GM18909 (cell line): ENCODE data around the gene RPL35.
"Not testable (repeated sequence)": the region's sequence is repeated elsewhere in the genome, so short reads cannot be mapped to it uniquely, and the experiment has no call there.

Source experiments
- ATAC-seq: cut with Tn5 transposase; IDR thresholded peaks from one replicate; pipeline ENCODE4 v1.9.1; 2021; ENCODE audit warnings: mild to moderate bottlenecking; ENCODE audit not compliant: unreplicated experiment, poor library complexity

RPL35 gene

DNA sequence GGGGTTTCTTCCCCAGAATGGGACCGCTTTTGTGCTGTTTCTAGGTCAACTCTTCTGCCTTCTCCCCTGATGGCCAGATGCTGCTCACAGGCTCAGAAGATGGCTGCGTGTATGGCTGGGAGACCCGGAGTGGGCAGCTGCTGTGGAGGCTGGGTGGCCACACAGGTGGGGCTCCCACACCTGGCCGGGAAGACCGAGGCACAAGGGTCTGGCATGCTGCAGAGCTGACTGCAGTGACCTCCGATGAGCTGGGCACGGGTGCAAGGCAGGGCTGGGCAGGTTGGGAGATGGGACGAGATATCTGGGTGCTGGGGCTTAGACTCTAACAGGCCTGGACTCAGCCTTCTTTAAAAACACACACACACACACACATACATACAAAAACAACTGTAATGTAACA lies 7.6 kb downstream of the RPL35 start:
- ATAC-seq = no peak

DNA sequence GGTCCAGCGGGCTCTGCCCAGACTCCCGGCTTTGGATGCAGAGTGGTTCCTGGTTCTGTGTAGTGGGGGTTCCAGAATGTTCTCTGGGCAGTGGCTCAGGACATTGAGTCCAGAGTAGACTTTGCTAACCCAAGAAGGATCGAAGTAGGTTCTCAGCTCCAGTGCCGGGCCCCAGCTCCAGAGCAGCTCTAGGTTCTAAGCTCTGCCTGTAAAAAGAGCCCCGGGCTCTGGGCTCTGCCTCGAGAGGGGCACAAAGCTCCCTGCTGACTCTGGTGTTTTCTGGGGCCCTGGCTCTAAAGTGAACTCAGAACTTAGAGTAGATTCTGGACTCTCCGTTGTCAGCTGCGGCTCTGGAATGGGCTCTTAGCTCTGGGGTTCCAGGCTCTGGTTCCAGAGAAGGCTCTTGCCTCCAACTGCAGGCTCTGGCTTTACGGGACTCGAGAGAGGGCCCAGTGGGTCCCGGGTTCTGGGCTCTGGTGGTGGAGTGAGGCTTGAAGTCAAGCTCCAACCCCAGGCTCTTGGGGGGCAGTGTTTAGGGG lies 8.1 kb downstream of the RPL35 start:
- no peak for ATAC-seq

DNA sequence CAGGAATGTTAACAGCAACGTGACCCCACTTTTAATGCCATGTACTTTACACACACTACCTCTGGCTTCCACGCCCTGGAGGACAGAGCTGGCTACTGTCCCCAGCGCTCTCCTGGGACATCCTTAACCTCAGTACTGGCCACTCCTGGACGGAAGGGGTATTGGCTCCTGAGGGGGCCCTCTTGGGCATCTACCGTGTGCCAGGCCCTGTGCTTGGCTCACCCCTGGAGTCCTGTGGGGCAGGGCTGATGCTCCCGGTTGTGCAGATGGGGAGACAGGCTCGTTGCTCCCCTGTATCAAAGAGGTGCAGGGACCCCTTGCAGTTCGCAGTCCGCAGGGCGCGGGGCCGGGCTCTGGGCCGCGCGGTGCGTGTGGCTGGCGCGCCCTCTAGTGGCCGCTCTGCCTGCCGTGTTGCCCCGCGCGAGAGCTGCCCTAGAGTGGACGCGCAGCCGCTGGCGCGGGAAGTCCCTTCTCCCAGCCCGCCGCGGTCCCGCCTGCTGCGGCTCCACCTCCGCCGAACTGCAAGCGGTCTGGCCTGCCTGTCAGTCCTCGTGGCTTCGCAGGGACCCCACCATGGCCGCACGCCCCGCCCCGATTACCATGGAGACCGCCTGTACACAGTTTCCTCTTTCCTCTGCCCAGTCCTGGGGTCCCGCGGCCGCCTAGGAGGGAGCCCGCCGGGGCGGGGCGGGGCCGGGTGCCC lies 8.8 kb downstream of the RPL35 start, which contains the start of gene WDR38:
TSS of gene WDR38 (plus strand) at position 632 of the 703 bp plus-strand sequence. CDS start 72 bp downstream, outside the sequence.
- peak; percentile 75 for ATAC-seq

DNA sequence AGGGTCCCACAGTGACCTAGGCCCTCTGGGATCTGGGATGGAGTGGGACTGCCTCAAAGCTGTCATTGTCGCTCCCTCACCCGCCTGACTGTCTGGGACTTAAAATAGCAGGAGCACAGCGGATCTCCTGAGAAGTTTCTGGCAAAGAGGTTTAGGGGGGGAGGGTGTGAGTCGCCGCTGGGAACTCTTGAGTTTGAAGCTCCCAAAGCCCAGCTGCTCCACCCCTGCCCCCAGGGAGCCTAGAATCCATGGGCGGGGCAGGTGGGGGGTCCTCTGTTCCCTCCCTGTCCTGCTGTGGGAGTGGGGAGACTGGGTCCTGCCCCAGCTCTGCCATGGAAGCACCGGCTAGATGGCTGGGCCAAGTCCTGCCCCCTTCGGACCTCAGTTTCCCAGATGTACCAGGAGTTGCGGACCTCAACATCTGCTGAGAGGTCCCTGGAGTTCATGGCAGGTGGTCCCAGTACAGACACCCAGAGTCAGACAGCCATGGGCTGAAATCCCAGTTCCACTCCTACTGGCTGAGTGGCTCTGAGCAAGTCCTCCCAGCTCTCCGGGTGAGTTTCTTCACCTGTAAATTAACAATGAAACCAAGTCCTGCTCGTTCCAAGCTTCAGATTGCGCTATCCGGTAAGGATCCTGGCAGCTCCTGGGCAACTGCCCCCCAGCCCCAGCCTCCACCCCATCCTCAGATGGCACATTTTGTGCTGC lies 9.5 kb downstream of the RPL35 start:
- no peak for ATAC-seq

DNA sequence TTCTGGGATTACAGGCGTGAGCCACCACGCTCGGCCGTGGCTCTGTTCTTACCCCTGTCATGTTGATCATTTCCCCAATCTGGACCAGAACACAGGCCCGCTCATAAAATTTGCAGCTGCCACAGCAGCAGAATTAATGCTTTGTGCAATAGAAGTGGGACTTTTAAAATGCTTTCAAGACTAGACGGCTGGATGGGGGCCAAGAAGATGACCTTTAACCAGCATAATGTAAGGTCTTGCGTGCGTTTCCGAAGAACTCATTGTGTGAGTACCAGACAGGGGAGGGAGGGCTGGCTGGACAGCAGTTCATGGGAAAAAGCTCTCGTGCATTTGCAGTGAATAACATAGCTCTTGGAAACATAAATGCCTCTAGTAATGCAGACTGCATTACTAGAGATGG lies 12.0 kb downstream of the RPL35 start:
- no peak for ATAC-seq

DNA sequence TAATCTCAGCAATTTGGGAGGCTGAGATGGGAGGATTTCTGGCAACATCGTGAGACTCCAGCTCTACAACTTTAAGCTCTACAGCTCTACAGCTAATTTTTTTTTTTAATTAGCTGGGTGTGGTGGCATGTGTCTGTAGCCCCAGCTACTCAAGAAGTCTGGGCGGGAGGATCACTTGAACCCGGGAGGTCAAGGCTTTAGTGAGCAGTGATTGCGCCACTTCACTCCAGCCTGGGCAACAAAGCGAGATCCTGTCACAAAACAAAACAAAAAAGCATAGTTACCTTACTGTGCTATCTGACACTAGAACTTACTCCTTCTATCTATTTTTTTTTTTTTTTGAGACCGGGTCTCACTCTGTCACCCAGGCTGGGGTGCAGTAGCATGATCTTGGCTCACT lies 14.8 kb downstream of the RPL35 start:
- ATAC-seq = no peak

DNA sequence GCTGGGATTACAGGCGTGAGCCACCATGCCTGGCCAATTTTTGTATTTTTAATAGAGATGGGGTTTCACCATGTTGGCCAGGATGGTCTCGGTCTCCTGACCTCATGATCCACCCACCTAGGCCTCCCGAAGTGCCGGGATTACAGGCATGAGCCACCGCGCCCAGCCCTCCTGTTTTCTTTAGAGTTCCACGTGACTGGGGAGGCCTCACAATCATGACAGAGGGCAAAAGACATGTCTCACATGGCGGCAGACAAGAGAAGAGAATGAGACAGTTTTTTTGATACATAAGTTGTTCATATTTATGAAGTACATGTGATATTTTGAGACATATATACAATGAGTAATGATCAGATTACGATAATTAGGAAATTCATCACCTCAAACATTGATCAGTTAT lies 15.3 kb downstream of the RPL35 start:
- ATAC-seq = not testable (repeated sequence)

DNA sequence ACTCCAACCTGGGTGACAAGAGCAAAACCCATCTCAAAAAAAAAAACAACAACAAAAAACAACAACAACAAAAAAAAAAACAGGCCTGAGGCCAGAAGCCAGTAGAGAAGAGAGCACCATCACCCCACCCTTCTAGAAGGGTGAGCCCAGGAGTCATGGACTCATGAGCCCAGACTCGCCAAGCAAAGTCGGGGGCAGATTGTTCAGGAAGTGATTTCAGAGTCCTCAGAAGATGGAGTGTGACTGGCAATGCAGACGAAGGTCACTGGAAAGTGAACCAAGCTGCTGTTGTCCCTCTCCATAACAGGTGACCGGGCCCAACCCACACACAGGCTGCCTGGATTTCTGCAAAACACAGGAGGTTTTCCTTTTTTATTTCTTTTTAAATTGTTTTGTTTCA lies 17.5 kb downstream of the RPL35 start:
- ATAC-seq = no peak

GRCh38 chr9:124843456-124844034 lies 18.2 kb downstream of the RPL35 start:
- ATAC-seq = no peak

GRCh38 chr9:124841075-124841821 lies 20.5 kb downstream of the RPL35 start:
- no peak for ATAC-seq

DNA sequence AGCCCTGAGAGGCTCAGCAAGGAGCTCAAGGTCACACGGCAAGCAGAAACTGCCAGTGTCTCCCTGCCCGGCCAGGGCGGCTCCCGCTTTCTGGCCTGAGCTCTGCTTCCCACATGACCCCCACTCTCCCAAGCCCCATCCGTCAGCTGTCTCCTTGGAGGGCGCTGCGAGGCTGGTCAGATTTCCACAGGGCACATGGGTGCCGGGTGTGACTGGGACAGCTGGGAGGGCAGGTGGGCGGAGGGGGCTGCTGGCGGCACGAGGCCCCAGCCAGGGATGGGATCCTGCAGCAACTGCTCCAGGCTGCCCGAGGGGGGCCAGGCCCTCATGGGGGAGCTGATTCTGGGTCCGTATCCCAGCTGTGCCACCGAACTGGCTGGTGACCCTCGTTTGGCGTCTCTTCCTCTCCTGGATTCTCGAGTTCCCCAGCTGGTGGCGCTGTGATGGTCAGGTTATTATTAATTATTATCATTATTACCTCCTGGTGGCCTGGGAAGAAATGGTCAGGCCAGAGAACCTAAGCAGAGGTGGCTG lies 21.4 kb downstream of the RPL35 start:
- no peak for ATAC-seq

DNA sequence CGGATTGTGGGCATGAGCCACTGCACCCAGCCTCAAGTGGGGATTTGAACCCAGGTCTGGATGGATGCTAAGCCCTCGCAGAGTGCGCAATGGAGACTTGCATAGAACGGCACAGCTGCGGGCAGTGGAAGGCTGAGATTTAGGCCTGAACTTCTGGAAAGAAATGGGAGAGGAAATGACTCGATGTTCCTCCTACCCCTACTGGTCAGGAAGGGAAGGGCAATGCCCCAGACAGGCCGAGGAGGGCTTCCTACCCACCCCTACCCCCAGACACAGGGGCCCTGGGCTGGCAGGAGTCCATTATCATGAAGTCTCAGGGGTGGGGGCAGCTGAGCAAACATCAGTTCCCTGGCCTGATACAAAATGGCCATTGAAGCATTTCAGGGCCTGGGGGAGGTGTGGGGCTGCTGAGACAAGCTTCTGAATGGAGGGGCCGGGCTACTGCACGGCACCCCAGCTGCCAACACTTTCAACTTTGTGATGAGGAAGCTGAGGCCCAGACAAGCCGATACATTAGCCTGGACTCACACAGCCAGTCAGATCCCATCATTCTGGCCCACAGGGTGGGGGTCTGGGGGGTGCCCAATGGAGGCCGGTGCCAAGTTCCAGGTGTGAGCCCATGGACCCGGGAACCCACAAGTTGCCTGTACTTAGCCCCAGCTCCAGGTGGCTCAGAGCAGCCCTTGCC lies 22.0 kb downstream of the RPL35 start:
- no peak for ATAC-seq

DNA sequence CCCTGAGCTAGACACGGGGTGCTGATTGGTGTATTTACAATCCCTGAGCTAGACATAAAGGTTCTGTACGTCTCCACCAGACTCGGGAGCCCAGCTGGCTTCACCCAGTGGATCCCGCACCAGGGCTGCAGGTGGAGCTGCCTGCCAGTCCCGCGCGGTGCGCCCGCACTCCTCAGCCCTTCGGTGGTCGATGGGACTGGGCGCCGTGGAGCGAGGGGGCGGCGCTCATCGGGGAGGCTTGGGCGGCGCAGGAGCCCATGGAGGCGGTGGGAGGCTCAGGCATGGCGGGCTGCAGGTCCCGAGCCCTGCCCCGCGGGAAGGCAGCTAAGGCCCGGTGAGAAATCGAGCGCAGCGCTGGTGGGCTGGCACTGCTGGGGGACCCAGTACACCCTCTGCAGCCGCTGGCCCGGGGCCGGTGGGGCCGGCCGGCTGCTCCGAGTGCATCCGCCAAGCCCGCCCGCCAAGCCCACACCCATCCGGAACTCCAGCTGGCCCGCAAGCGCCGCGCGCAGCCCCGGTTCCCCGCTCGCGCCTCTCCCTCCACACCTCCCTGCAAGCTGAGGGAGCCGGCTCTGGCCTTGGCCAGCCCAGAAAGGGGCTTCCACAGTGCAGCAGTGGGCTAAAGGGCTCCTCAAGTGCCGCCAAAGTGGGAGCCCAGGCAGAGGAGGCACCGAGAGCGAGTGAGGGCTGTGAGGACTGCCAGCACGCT lies 23.0 kb downstream of the RPL35 start:
- not testable (repeated sequence) for ATAC-seq

GRCh38 chr9:124838132-124838531 lies 23.6 kb downstream of the RPL35 start:
- ATAC-seq = not testable (repeated sequence)

- ATAC-seq = no peak
Measured at GRCh38 chr9:124835026-124835557, 26.7 kb downstream of the RPL35 start.

- no peak for ATAC-seq
Measured at GRCh38 chr9:124834591-124834990, 27.2 kb downstream of the RPL35 start.

GRCh38 chr9:124831642-124832364 lies 30.0 kb downstream of the RPL35 start:
- ATAC-seq = no peak

- no peak for ATAC-seq
Measured at GRCh38 chr9:124830593-124830992, 31.2 kb downstream of the RPL35 start.
